G401.6 (cell line): ENCODE data around the gene CEBPZ.
"Not testable (repeated sequence)": the region's sequence is repeated elsewhere in the genome, so short reads cannot be mapped to it uniquely, and the experiment has no call there.

Experiments used
- FAIRE-seq: peaks from 2 replicates; lab custom pipeline; 2012; peaks lifted over from hg19 to GRCh38; lab: Jason Lieb, UNC

Gene CEBPZ

GRCh38 chr2:37215250-37215649, 16.1 kb downstream of the CEBPZ start:
- FAIRE-seq: no peak

- no peak for FAIRE-seq
Observed at GRCh38 chr2:37211939-37212338, 19.5 kb downstream of the CEBPZ start.

- no peak for FAIRE-seq
Observed at GRCh38 chr2:37211212-37211611, 20.2 kb downstream of the CEBPZ start.

DNA sequence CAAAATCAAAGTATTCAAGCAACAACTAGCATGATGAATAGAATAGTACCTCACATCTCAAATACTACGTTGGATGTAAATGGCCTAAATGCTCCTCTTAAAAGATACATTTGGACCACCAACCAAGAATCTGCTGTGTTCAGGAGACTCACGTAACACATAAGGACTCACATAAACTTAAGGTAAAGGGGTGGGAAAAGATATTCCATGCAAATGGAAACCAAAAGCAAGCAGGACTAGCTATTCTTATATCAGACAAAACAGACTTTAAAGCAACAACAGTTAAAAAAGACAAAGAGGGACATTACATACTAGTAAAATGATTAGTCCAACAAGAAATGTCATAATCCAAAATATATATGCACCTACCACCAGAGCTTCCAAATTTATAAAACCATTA, 24.6 kb downstream of the CEBPZ start:
- not testable (repeated sequence) for FAIRE-seq

DNA sequence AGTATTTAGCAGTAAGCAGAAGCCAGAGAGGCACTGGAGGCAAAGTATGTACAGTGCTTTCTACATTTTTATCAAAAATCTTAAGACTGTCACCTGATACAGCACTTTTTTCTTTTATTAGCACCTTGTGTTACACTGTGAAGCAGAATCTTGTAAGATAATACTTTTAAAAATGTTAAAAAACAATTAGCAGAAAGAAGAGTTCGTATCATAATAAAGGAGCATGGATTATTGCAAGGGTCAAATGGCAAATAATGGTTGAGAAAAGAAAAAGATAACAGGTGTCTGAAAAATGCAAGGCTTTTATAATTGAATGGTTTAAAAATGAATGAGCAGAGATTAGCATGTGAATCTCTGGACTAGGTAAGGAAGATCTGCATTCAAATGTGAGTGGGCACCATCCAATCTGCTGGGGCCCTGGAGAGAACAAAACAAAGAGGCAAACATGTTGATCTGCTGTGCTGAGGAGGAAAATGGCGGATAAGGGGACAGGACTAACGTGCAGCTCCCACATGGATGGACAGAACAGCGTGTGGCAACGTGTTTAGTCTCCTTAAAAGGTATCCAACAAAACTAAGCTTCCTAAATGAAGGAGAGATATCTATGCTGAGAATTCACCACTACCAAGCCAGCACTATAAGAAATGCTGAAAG, 25.6 kb downstream of the CEBPZ start:
- no peak for FAIRE-seq

DNA sequence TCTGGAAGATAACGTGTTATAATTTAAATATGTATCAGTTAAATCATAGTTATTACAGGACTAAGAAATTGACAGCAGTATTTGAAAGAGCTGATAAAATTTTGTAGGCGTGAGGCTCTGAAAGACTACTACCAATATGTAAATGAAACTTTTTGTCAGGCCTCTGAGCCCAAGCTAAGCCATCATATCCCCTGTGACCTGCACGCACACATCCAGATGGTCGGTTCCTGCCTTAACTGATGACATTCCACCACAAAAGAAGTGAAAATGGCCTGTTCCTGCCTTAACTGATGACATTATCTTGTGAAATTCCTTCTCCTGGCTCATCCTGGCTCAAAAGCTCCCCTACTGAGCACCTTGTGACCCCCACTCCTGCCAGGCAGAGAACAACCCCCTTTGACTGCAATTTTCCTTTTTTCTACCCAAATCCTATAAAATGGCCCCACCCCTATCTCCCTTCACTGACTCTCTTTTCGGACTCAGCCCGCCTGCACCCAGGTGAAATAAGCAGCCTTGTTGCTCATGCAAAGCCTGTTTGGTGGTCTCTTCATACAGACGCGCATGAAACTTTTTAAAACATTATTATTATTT, 26.2 kb downstream of the CEBPZ start:
- not testable (repeated sequence) for FAIRE-seq

- FAIRE-seq: no peak
Observed at GRCh38 chr2:37203708-37204107, 27.7 kb downstream of the CEBPZ start.

- no peak for FAIRE-seq
Observed at GRCh38 chr2:37201766-37202165, 29.6 kb downstream of the CEBPZ start.

GRCh38 chr2:37201208-37201607, 30.2 kb downstream of the CEBPZ start:
- FAIRE-seq: no peak

GRCh38 chr2:37198681-37199065, 32.7 kb downstream of the CEBPZ start:
- FAIRE-seq: no peak

DNA sequence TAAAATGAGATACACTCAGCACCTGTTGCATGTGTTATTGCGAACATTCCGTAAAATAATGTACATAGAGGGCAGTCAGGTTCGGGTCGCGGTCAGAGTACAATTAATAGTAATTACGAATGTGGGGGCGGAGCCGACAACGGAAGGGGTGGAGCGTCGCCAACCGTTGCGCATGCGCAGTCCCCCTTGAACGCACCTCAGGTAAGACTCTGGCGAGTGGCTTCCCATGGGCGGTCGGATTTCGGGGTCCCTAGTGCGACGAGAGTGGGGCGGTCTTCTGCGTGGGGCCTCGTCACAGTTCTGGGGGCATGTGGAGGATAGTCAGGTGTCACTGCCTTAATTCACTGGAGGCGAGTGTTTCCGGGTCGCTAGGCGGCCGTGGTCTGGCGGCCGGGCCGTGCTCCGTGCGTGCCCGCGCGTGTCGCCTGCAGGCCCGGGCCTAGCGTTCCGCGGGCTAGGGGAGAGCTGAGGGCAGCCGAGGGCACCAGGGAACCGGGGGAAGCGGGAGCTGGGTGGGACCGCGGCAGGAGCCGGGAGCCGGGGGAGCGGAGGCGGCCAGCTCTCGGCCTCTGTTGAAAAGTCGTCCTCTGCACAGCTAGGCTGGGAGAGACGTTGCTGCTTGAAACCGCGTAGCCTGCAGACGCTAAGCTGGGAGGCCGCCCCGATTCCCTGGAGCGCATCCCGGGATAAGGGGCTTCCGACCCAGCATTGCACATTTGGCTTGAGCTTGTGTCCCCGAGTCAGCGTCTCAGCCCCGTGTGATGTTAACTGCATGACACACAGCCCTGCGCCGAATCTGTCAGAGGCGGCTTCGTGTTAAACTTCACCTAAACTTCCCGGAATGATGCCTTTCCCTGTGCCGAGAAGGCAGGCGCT, 34.8 kb downstream of the CEBPZ start, which contains the start of gene CEBPZOS:
TSS of gene CEBPZOS (plus strand) at position 177 of the 876 bp plus-strand sequence. CDS start 3,209 bp downstream, outside the sequence.
- FAIRE-seq: peak; percentile 76

DNA sequence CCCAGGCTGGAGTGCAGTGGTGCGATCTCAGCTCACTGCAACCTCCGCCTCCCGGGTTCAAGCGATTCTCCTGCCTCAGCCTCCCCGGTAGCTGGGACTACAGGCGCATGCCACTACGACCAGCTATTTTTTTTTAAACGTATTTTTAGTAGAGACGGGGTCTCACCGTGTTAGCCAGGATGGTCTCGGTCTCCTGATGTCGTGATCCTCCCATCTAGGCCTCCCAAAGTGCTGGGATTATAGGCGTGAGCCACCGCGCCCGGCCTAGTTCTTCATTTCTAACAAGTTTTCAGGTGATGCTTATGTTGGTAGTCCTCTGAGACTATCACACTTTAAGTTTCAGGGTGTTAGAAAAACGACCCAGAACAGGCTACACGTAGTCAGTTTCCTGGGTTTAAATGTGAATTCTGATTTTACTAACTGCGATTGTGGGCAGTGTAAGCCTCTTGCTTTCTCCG, 35.5 kb downstream of the CEBPZ start:
- FAIRE-seq: not testable (repeated sequence)

- no peak for FAIRE-seq
Observed at GRCh38 chr2:37192551-37192950, 38.8 kb downstream of the CEBPZ start.

- FAIRE-seq: no peak
Observed at GRCh38 chr2:37191747-37192146, 39.6 kb downstream of the CEBPZ start.

DNA sequence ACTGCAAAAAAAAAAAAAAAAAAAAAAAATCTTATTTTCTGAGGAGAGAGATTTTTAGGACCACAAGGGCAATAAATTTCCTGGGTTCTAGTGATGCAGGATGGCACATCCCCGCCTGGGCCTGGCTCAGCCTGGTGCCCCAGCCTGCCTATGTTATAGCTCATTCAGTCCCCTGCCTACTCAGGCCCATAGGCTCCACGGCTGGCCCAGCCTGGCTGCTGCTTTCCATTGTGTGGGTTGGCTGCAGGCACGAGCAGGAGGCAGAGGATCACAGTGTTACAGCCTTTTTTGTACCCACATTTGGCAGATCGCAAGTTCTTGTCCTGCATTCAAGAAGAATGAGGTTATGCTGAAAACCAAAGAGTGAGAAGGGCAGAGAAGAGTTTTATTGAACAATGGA, 40.1 kb downstream of the CEBPZ start:
- FAIRE-seq: no peak

- no peak for FAIRE-seq
Observed at GRCh38 chr2:37190290-37190689, 41.1 kb downstream of the CEBPZ start.

DNA sequence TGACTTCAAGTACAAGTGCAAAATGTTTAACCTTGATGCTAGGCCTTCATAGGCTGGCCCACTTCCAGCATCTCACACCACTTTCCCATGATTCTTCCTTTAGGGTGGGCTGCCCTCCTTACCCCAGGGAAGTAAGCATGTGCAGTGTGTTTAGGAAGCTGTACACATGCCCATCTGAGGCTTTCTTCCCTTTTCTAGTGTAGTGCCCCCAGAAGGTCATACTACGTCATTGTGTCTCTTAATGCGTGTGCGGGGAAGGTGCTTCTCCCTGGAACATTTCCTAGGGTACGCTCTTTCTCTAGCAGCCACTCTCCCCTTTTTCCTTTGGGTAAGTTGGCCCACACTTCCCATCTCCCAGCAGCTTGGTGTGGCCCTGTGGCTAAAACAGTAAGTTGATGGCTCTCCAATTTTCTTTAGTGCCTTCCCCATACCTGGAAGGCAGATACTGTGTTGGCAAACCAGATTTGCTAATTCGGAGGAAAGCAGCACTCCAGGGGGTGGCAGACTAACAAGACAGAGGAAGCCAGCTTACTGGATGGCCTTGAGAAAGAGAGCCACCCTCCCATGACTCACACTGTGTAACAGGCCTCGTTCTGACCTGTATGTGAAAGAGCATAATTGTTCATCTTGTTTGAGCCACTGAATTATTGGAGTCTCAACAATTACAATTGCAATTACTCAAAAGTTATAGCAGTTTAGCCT, 41.8 kb downstream of the CEBPZ start:
- no peak for FAIRE-seq

GRCh38 chr2:37188570-37188969, 42.8 kb downstream of the CEBPZ start, which contains the start of gene SULT6B1:
TSS of gene SULT6B1 (minus strand) at chr2:37188670. CDS start at chr2:37188640, 30 bp downstream.
- no peak for FAIRE-seq

- no peak for FAIRE-seq
Observed at GRCh38 chr2:37181726-37182684, 49.4 kb downstream of the CEBPZ start.

- FAIRE-seq: no peak
Observed at GRCh38 chr2:37180640-37181039, 50.8 kb downstream of the CEBPZ start.

DNA sequence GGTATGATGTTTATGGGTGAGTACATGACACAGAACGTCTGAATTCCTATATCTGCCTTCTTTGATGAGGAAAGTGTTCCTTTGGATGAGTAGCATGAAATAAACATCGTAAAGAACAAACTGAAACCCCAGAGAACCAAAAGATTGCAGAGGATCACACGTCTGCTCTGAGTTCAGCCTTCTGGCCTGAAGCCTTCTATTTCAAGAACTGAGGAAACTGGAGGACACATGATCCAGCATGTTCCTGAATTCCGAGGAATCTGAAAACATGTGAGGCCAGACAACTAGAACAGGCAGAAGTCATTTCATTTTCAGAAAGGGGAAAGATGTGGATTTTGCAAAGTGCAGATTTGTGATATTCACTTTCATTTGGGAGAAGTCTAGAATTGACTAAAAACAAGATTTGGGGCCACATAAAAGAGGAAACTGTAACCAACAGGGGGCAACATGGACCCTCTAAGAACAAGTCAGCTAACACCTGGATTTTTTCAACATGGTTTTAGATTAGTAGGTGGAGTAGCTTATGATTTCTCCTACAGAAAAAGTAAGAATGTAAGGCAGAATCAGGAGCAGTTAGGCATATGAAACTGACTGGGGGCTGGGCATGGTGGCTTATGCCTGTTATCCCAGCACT, 51.3 kb downstream of the CEBPZ start:
- no peak for FAIRE-seq
